Panc1 (cell line): ENCODE results near the gene NIF3L1. TPM values are rescaled to one million over a fixed set of nuclear protein-coding genes. Genes with fewer than 3 reads are reported as not detected.

Source experiments
- ATAC-seq: fragments of 200-7000 bp; cut with Tn5 transposase; 2 replicates; pipeline ENCODE4 v1.9.1; 2020; ENCODE audit warnings: mild to moderate bottlenecking, moderate library complexity
- BruUV-seq: library from RNA; stranded (reverse); fragments of 400-500 nt; replicated peaks from 2 replicates; lab custom pipeline; 2021; lab: Mats Ljungman, UMichigan
- CTCF ChIA-PET: fragments of 300-600 bp; sonication (Branson Sonifier 250); formaldehyde crosslinking; loops from one replicate; lab custom pipeline; 2022; ENCODE audit warnings: antibody characterized with exemption; lab: Charles Lee
- POLR2A ChIA-PET: fragments of 300-600 bp; sonication (Branson Sonifier 250); formaldehyde crosslinking; loops from one replicate; lab custom pipeline; 2022; ENCODE audit warnings: antibody characterized with exemption; lab: Charles Lee
- DNase-seq: peaks from one replicate; pipeline ENCODE4 v3.0.0-alpha.2; 2010; ENCODE audit warnings: low read depth, low spot score
- H3K27ac ChIP-seq: 2 replicates; pipeline ENCODE4 v1.5.1; 2011; ENCODE audit warnings: mild to moderate bottlenecking, low read length, inconsistent platforms
- H3K27me3 ChIP-seq: fragments of 200-500 bp; sonication (Bioruptor generic); 2 replicates; pipeline ENCODE4 v1.6.0; 2014; ENCODE audit warnings: low read length, inconsistent platforms; ENCODE audit not compliant: control insufficient read depth, insufficient read depth
- H3K36me3 ChIP-seq: fragments of 200-500 bp; sonication (Bioruptor generic); 2 replicates; pipeline ENCODE4 v1.5.1; 2014; ENCODE audit warnings: inconsistent platforms, mild to moderate bottlenecking, low read length, moderate library complexity; ENCODE audit not compliant: control insufficient read depth, insufficient read depth
- H3K4me1 ChIP-seq: 2 replicates; pipeline ENCODE4 v1.5.1; 2011; ENCODE audit warnings: inconsistent platforms, mild to moderate bottlenecking, low read length, moderate library complexity; ENCODE audit not compliant: control insufficient read depth, insufficient read depth
- H3K4me3 ChIP-seq, 2 experiments: 2 replicates each; pipeline ENCODE4 v1.5.1; 2011 to 2012; ENCODE audit warnings: low read depth in 2 of 2, low read length in 2 of 2, mild to moderate bottlenecking in 2 of 2, inconsistent platforms in 1 of 2, moderate library complexity in 1 of 2
- H3K9me3 ChIP-seq: fragments of 200-500 bp; sonication (Bioruptor generic); 2 replicates; pipeline ENCODE4 v1.5.1; 2014; ENCODE audit warnings: low read depth, mild to moderate bottlenecking, inconsistent platforms, low read length, moderate library complexity; ENCODE audit not compliant: control insufficient read depth, insufficient read depth
- POLR2AphosphoS5 ChIP-seq: IDR thresholded peaks from 2 replicates; pipeline ENCODE4 v1.6.1; 2012; ENCODE audit warnings: mild to moderate bottlenecking, low read depth, low read length, moderate library complexity
- SIN3A ChIP-seq: IDR thresholded peaks from 2 replicates; pipeline ENCODE4 v1.6.1; 2012; ENCODE audit warnings: low read depth, mild to moderate bottlenecking, low read length, moderate library complexity, borderline replicate concordance; ENCODE audit not compliant: insufficient read depth
- TCF7L2 ChIP-seq: IDR thresholded peaks from 2 replicates; pipeline ENCODE4 v1.6.1; 2011; ENCODE audit warnings: mild to moderate bottlenecking, low read depth, low read length, inconsistent platforms
- in situ Hi-C: cut with HindIII; loops from 2 replicates; pipeline ENCODE4 v1.10.0; 2016; ENCODE audit warnings: low sequenced_read_pairs, low pct_unique_long_range_greater_than_20kb
- intact Hi-C: fragments of 100-400 bp; cut with micrococcal nuclease; formaldehyde crosslinking; loops from one replicate; pipeline ENCODE4 v1.10.0; 2022; ENCODE audit not compliant: unreplicated experiment
- total RNA-seq: library from RNA; stranded (reverse); gene quantifications from one replicate; pipeline ENCODE4 v1.2.1, GENCODE V29; 2021; ENCODE audit not compliant: unreplicated experiment
- TF ChIP-seq, protein P1 (sequence below): fragments of 450-650 bp; IDR thresholded peaks from 2 replicates; pipeline ENCODE4 v1.5.1; 2017; ENCODE audit warnings: mild to moderate bottlenecking
- TF ChIP-seq, protein P2 (sequence below), 2 experiments: IDR thresholded peaks; 2 replicates each; pipeline ENCODE4 v1.6.1; 2011 to 2012; ENCODE audit warnings: low read depth in 2 of 2, control low read depth in 1 of 2, low read length in 1 of 2, mild to moderate bottlenecking in 1 of 2, moderate library complexity in 1 of 2; ENCODE audit not compliant: insufficient read depth in 1 of 2

NIF3L1 gene
- total RNA-seq, 1 experiment from 2014 or later, result 37.4 TPM

DNA sequence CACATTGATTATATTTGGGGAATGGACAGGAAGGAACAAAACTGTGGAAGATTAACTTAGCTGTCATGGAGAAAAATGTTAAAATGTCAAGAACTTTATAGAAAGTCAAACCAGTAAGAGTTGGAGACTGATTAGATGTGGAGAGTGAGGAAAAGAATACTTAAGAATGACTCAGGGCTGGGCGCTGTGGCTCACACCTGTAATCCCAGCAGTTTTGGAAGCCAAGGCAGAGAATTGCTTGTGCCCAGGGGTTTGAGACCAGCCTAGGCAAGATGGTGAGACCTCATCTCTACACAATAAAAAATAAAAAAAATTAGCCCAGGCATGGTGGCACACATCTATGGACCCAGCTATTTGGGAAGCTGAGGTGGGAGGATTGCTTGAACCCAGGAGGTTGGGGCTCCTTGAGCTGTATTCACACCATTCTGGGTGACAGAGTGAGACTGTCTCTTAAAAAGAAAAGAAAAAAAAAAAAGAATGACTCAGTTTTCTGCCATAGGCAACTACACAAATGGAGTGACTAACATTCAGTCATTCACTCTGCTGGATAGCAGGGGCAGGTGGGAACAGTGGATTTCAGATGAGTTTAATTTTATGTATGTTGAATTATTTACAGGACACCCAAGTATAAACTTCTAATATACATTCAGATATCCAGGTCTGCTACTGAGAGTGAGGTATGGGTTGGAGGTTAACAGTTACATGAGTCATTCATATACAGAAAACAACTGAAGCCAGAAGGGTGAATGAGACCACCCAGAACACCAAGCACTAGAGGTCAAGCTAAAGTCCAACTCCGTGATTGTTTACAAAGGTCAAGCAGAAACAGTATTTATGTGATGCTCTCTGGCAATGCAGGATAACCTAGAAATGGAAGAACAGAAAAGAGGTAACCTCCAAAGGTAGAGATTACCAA is 40.4 kb downstream of the NIF3L1 start:
- intact Hi-C loops, result no loop called here
- H3K27ac ChIP-seq, result no peak overlapping the region
- no peak overlapping the region for H3K4me3 ChIP-seq
- no peaks in the 10 kb centered on the region for H3K27me3 ChIP-seq
- TF ChIP-seq POLR2AphosphoS5 (no peak), SIN3A (no peak), TCF7L2 (no peak)
- TF ChIP-seq, protein P1, sequence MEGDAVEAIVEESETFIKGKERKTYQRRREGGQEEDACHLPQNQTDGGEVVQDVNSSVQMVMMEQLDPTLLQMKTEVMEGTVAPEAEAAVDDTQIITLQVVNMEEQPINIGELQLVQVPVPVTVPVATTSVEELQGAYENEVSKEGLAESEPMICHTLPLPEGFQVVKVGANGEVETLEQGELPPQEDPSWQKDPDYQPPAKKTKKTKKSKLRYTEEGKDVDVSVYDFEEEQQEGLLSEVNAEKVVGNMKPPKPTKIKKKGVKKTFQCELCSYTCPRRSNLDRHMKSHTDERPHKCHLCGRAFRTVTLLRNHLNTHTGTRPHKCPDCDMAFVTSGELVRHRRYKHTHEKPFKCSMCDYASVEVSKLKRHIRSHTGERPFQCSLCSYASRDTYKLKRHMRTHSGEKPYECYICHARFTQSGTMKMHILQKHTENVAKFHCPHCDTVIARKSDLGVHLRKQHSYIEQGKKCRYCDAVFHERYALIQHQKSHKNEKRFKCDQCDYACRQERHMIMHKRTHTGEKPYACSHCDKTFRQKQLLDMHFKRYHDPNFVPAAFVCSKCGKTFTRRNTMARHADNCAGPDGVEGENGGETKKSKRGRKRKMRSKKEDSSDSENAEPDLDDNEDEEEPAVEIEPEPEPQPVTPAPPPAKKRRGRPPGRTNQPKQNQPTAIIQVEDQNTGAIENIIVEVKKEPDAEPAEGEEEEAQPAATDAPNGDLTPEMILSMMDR, result no peak
- TF ChIP-seq, protein P2, sequence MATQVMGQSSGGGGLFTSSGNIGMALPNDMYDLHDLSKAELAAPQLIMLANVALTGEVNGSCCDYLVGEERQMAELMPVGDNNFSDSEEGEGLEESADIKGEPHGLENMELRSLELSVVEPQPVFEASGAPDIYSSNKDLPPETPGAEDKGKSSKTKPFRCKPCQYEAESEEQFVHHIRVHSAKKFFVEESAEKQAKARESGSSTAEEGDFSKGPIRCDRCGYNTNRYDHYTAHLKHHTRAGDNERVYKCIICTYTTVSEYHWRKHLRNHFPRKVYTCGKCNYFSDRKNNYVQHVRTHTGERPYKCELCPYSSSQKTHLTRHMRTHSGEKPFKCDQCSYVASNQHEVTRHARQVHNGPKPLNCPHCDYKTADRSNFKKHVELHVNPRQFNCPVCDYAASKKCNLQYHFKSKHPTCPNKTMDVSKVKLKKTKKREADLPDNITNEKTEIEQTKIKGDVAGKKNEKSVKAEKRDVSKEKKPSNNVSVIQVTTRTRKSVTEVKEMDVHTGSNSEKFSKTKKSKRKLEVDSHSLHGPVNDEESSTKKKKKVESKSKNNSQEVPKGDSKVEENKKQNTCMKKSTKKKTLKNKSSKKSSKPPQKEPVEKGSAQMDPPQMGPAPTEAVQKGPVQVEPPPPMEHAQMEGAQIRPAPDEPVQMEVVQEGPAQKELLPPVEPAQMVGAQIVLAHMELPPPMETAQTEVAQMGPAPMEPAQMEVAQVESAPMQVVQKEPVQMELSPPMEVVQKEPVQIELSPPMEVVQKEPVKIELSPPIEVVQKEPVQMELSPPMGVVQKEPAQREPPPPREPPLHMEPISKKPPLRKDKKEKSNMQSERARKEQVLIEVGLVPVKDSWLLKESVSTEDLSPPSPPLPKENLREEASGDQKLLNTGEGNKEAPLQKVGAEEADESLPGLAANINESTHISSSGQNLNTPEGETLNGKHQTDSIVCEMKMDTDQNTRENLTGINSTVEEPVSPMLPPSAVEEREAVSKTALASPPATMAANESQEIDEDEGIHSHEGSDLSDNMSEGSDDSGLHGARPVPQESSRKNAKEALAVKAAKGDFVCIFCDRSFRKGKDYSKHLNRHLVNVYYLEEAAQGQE (IDR thresholded peaks at IDR 0.05; ENCODE audit: insufficient read depth in 1 of 2, low read depth in 2 of 2, low read length in 1 of 2), result no peak
- no peaks in the 10 kb centered on the region for H3K4me1 ChIP-seq
- no peaks in the 10 kb centered on the region for H3K9me3 ChIP-seq
- peaks cover 28% of the 10 kb centered on the region for H3K36me3 ChIP-seq
- ATAC-seq, result no peak
- BruUV-seq, result TSS peak; percentile 19
- DNase-seq, result no peak
- in situ Hi-C loops, result no loop called here
- POLR2A ChIA-PET, result interaction anchor here (0.7 kb wide), 1 partner anchor 47 kb away, joined by 3 read pairs; no protein-coding TSS in a partner anchor
- CTCF ChIA-PET, result no interaction called here

DNA sequence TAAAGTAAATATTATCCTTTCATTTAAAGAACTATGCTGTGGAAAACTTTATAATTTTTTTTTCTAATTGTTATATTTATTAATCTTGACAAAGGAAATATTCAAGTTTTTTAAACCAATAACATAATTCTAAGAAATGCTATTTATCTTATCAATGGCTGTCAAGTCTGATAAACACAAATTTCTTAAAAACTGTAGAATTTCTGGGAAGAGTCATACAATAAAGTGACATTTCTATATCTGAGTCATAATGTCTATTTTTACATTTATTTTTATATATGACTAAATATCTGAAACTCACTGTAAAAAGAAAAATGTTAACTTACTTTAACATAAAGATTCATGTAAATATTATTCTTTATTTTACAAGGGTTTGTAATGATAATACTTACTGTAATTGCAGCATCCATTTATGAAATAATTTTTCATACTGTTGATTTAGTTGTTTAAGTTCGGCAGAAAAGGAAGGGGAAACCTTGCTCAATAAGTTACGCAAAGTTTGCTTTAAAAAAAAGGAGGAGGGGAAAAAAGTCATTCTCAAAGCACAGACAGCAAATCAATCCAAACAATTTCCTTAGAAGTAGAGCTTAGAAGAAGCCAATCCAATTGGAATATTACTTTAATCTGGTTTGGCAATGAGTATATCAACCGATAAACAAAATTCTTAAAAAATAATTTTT is 41.9 kb downstream of the NIF3L1 start:
- ChIA-PET CTCF (interaction anchor here (0.6 kb wide), 1 partner anchor 1446 kb away, joined by 4 read pairs; no protein-coding TSS in a partner anchor), POLR2A (no interaction called here)
- no peak overlapping the region for H3K27ac ChIP-seq
- intact Hi-C loops (no loop called here), in situ Hi-C loops (no loop called here)
- H3K9me3 ChIP-seq, result no peaks in the 10 kb centered on the region
- no peaks in the 10 kb centered on the region for H3K4me1 ChIP-seq
- peaks cover 40% of the 10 kb centered on the region for H3K36me3 ChIP-seq
- H3K27me3 ChIP-seq, result no peaks in the 10 kb centered on the region
- BruUV-seq, result no TSS peak
- DNase-seq, result no peak
- TF ChIP-seq, protein P2 (IDR thresholded peaks at IDR 0.05; ENCODE audit: insufficient read depth in 1 of 2, low read depth in 2 of 2, low read length in 1 of 2), result no peak
- no peak for TF ChIP-seq TCF7L2
- TF ChIP-seq, protein P1, result no peak
- no peak for TF ChIP-seq POLR2AphosphoS5
- TF ChIP-seq SIN3A, result no peak
- no peak for ATAC-seq
- H3K4me3 ChIP-seq, result no peak overlapping the region
